Measurements from ENCODE around the gene NUBPL. TPM values are rescaled to one million over a fixed set of nuclear protein-coding genes. Genes with fewer than 3 reads are reported as not detected.
A peak's percentile ranks its signal among the peaks of the same experiment; 100 is the strongest.
"Not testable (repeated sequence)": the region's sequence is repeated elsewhere in the genome, so short reads cannot be mapped to it uniquely, and the experiment has no call there.

Gene NUBPL
- total and polyA plus RNA-seq, 5 donors: 9.6 to 23.9 (median 20.9) TPM

- no peak for ATAC-seq
- intact Hi-C loops (cut with DNase I): no loop called here
Observed at GRCh38 chr14:31768355-31768754, 207.2 kb downstream of the NUBPL start.

GRCh38 chr14:31770271-31770670 is 209.1 kb downstream of the NUBPL start:
- no peaks in the 10 kb centered on the region for H3K27me3 ChIP-seq (ENCODE audit: control insufficient read depth, insufficient read depth)
- H3K4me1 ChIP-seq (ENCODE audit: control insufficient read depth, insufficient read depth, low read length): no peaks in the 10 kb centered on the region
- ATAC-seq (peak in 1 of 2 donors; percentile 92), DNase-seq (peak in 2 of 3 donors; percentile 32 to 54)
- H3K9me3 ChIP-seq (ENCODE audit: control insufficient read depth, low read length): no peaks in the 10 kb centered on the region
- H3K27ac ChIP-seq (ENCODE audit: low read length): no peak overlapping the region
- 66% methylated on average over 4 of the region's 4 CpGs for WGBS
- H3K4me3 ChIP-seq (ENCODE audit: low read length): no peak overlapping the region
- intact Hi-C loops (cut with DNase I): no loop called here

More at GRCh38 chr14:31768355-31768754, 207.2 kb downstream of the NUBPL start:
- H3K4me3 ChIP-seq (ENCODE audit: low read length): no peak overlapping the region
- no peak for DNase-seq
- H3K27me3 ChIP-seq (ENCODE audit: control insufficient read depth, insufficient read depth): no peaks in the 10 kb centered on the region
- H3K4me1 ChIP-seq (ENCODE audit: control insufficient read depth, insufficient read depth, low read length): no peaks in the 10 kb centered on the region
- no peak overlapping the region for H3K27ac ChIP-seq (ENCODE audit: low read length)
- no peaks in the 10 kb centered on the region for H3K9me3 ChIP-seq (ENCODE audit: control insufficient read depth, low read length)

- Histone ChIP-seq H3K27me3 (ENCODE audit: control insufficient read depth, insufficient read depth) (no peaks in the 10 kb centered on the region), H3K9me3 (ENCODE audit: control insufficient read depth, low read length) (no peaks in the 10 kb centered on the region), H3K27ac (ENCODE audit: low read length) (no peak overlapping the region), H3K4me3 (ENCODE audit: low read length) (no peak overlapping the region), H3K4me1 (ENCODE audit: control insufficient read depth, insufficient read depth, low read length) (no peaks in the 10 kb centered on the region)
- DNase-seq: no peak
- no peak for ATAC-seq
- WGBS: 97% methylated on average over 2 of the region's 2 CpGs
- intact Hi-C loops (cut with DNase I): no loop called here
Observed at GRCh38 chr14:31774567-31774966, 213.4 kb downstream of the NUBPL start.

GRCh38 chr14:31777312-31777711 is 216.1 kb downstream of the NUBPL start:
- Histone ChIP-seq H3K4me3 (ENCODE audit: low read length) (no peak overlapping the region), H3K9me3 (ENCODE audit: control insufficient read depth, low read length) (no peaks in the 10 kb centered on the region), H3K4me1 (ENCODE audit: control insufficient read depth, insufficient read depth, low read length) (no peaks in the 10 kb centered on the region), H3K27me3 (ENCODE audit: control insufficient read depth, insufficient read depth) (no peaks in the 10 kb centered on the region), H3K27ac (ENCODE audit: low read length) (no peak overlapping the region)
- intact Hi-C loops (cut with DNase I): no loop called here
- DNase-seq: no peak
- ATAC-seq: no peak
- WGBS: 61% methylated on average over 4 of the region's 4 CpGs

- H3K27ac ChIP-seq (ENCODE audit: low read length): no peak overlapping the region
- 96% methylated on average over 1 of the region's 1 CpG for WGBS
Observed at GRCh38 chr14:31781578-31781977, 220.4 kb downstream of the NUBPL start.

GRCh38 chr14:31785574-31785973 is 224.4 kb downstream of the NUBPL start:
- DNase-seq: no peak
- H3K9me3 ChIP-seq (ENCODE audit: control insufficient read depth, low read length): no peaks in the 10 kb centered on the region
- WGBS: 82% methylated on average over 1 of the region's 1 CpG
- no peak for ATAC-seq
- H3K27me3 ChIP-seq (ENCODE audit: control insufficient read depth, insufficient read depth): no peaks in the 10 kb centered on the region
- H3K27ac ChIP-seq (ENCODE audit: low read length): no peak overlapping the region
- intact Hi-C loops (cut with DNase I): no loop called here
- H3K4me3 ChIP-seq (ENCODE audit: low read length): no peak overlapping the region
- H3K4me1 ChIP-seq (ENCODE audit: control insufficient read depth, insufficient read depth, low read length): no peaks in the 10 kb centered on the region

More at GRCh38 chr14:31781578-31781977, 220.4 kb downstream of the NUBPL start:
- Histone ChIP-seq H3K4me3 (ENCODE audit: low read length) (no peak overlapping the region), H3K9me3 (ENCODE audit: control insufficient read depth, low read length) (no peaks in the 10 kb centered on the region), H3K27me3 (ENCODE audit: control insufficient read depth, insufficient read depth) (no peaks in the 10 kb centered on the region), H3K4me1 (ENCODE audit: control insufficient read depth, insufficient read depth, low read length) (no peaks in the 10 kb centered on the region)
- no peak for ATAC-seq
- intact Hi-C loops (cut with DNase I): no loop called here
- no peak for DNase-seq

GRCh38 chr14:31787377-31787776 is 226.2 kb downstream of the NUBPL start:
- DNase-seq (no peak), ATAC-seq (no peak)
- no peak overlapping the region for H3K4me3 ChIP-seq (ENCODE audit: low read length)
- no peaks in the 10 kb centered on the region for H3K27me3 ChIP-seq (ENCODE audit: control insufficient read depth, insufficient read depth)
- no peaks in the 10 kb centered on the region for H3K9me3 ChIP-seq (ENCODE audit: control insufficient read depth, low read length)
- intact Hi-C loops (cut with DNase I): no loop called here
- 87% methylated on average over 3 of the region's 3 CpGs for WGBS
- H3K4me1 ChIP-seq (ENCODE audit: control insufficient read depth, insufficient read depth, low read length): no peaks in the 10 kb centered on the region
- H3K27ac ChIP-seq (ENCODE audit: low read length): no peak overlapping the region

- DNase-seq: no peak
- H3K27me3 ChIP-seq (ENCODE audit: control insufficient read depth, insufficient read depth): no peaks in the 10 kb centered on the region
- 96% methylated on average over 1 of the region's 1 CpG for WGBS
- no peak for ATAC-seq
- H3K27ac ChIP-seq (ENCODE audit: low read length): no peak overlapping the region
- H3K4me1 ChIP-seq (ENCODE audit: control insufficient read depth, insufficient read depth, low read length): no peaks in the 10 kb centered on the region
- no peak overlapping the region for H3K4me3 ChIP-seq (ENCODE audit: low read length)
- H3K9me3 ChIP-seq (ENCODE audit: control insufficient read depth, low read length): no peaks in the 10 kb centered on the region
- intact Hi-C loops (cut with DNase I): no loop called here
Observed at GRCh38 chr14:31788340-31788739, 227.1 kb downstream of the NUBPL start.

- no peaks in the 10 kb centered on the region for H3K27me3 ChIP-seq (ENCODE audit: control insufficient read depth, insufficient read depth)
- no peaks in the 10 kb centered on the region for H3K4me1 ChIP-seq (ENCODE audit: control insufficient read depth, insufficient read depth, low read length)
- DNase-seq (no peak), ATAC-seq (no peak)
- no peaks in the 10 kb centered on the region for H3K9me3 ChIP-seq (ENCODE audit: control insufficient read depth, low read length)
- intact Hi-C loops (cut with DNase I): no loop called here
- H3K27ac ChIP-seq (ENCODE audit: low read length): no peak overlapping the region
- no peak overlapping the region for H3K4me3 ChIP-seq (ENCODE audit: low read length)
Observed at GRCh38 chr14:31792726-31793125, 231.5 kb downstream of the NUBPL start.

GRCh38 chr14:31797946-31798345 is 236.7 kb downstream of the NUBPL start:
- intact Hi-C loops (cut with DNase I); ATAC-seq; H3K4me1 ChIP-seq (ENCODE audit: control insufficient read depth, insufficient read depth, low read length); DNase-seq; H3K9me3 ChIP-seq (ENCODE audit: control insufficient read depth, low read length); H3K27ac ChIP-seq (ENCODE audit: low read length); H3K27me3 ChIP-seq (ENCODE audit: control insufficient read depth, insufficient read depth); H3K4me3 ChIP-seq (ENCODE audit: low read length): not testable (repeated sequence)
- WGBS: 93% methylated on average over 3 of the region's 3 CpGs

- Histone ChIP-seq H3K4me1 (ENCODE audit: control insufficient read depth, insufficient read depth, low read length) (no peaks in the 10 kb centered on the region), H3K27me3 (ENCODE audit: control insufficient read depth, insufficient read depth) (no peaks in the 10 kb centered on the region), H3K9me3 (ENCODE audit: control insufficient read depth, low read length) (no peaks in the 10 kb centered on the region), H3K4me3 (ENCODE audit: low read length) (no peak overlapping the region), H3K27ac (ENCODE audit: low read length) (no peak overlapping the region)
- intact Hi-C loops (cut with DNase I): no loop called here
- ATAC-seq (no peak), DNase-seq (no peak)
Observed at GRCh38 chr14:31802838-31803237, 241.6 kb downstream of the NUBPL start.

- ATAC-seq: no peak
- intact Hi-C loops (cut with DNase I): no loop called here
- H3K4me3 ChIP-seq (ENCODE audit: low read length): no peak overlapping the region
- DNase-seq: no peak
- no peaks in the 10 kb centered on the region for H3K9me3 ChIP-seq (ENCODE audit: control insufficient read depth, low read length)
- H3K27me3 ChIP-seq (ENCODE audit: control insufficient read depth, insufficient read depth): no peaks in the 10 kb centered on the region
- no peak overlapping the region for H3K27ac ChIP-seq (ENCODE audit: low read length)
- H3K4me1 ChIP-seq (ENCODE audit: control insufficient read depth, insufficient read depth, low read length): no peaks in the 10 kb centered on the region
Observed at GRCh38 chr14:31806249-31806648, 245.0 kb downstream of the NUBPL start.
